HepG2 (cell line): ENCODE results near the gene DHX16. TPM values are rescaled to one million over a fixed set of nuclear protein-coding genes. Genes with fewer than 3 reads are reported as not detected.

Experiments
- BRF2 ChIP-seq: sonication (generic); formaldehyde crosslinking; IDR thresholded peaks from 2 replicates; pipeline ENCODE4 v1.8.1; 2022; ENCODE audit warnings: mild to moderate bottlenecking, missing genetic modification reagents
- CC2D1A ChIP-seq: sonication (generic); formaldehyde crosslinking; IDR thresholded peaks from 2 replicates; pipeline ENCODE4 v1.8.1; 2023; ENCODE audit warnings: mild to moderate bottlenecking, missing genetic modification reagents
- GATAD2A ChIP-seq: IDR thresholded peaks from 2 replicates; pipeline ENCODE4 v1.6.1; 2016
- PATZ1 ChIP-seq: sonication (generic); formaldehyde crosslinking; IDR thresholded peaks from 2 replicates; pipeline ENCODE4 v1.4.0; 2020; ENCODE audit warnings: missing genetic modification reagents
- RAD21 ChIP-seq: fragments of 450-650 bp; formaldehyde crosslinking; IDR thresholded peaks from 2 replicates; pipeline ENCODE4 v1.5.0; 2020; ENCODE audit warnings: mild to moderate bottlenecking
- SMAD1 ChIP-seq: sonication (generic); formaldehyde crosslinking; IDR thresholded peaks from 2 replicates; pipeline ENCODE4 v1.4.0; 2020; ENCODE audit warnings: missing genetic modification reagents, low read depth, mild to moderate bottlenecking, borderline replicate concordance
- TFE3 ChIP-seq: IDR thresholded peaks from 2 replicates; pipeline ENCODE4 v1.6.1; 2016
- WIZ ChIP-seq: sonication (generic); formaldehyde crosslinking; IDR thresholded peaks from 2 replicates; pipeline ENCODE4 v1.5.1; 2020; ENCODE audit warnings: mild to moderate bottlenecking, missing genetic modification reagents
- ZC3H4 ChIP-seq: sonication (generic); formaldehyde crosslinking; IDR thresholded peaks from 2 replicates; pipeline ENCODE4 v1.4.0; 2020; ENCODE audit warnings: missing genetic modification reagents, borderline replicate concordance
- ZFP91 ChIP-seq: sonication (generic); formaldehyde crosslinking; IDR thresholded peaks from 2 replicates; pipeline ENCODE4 v1.9.0; 2022; ENCODE audit warnings: missing genetic modification reagents, mild to moderate bottlenecking, borderline replicate concordance
- ZFY ChIP-seq: sonication (generic); formaldehyde crosslinking; IDR thresholded peaks from 2 replicates; pipeline ENCODE4 v1.4.0; 2020; ENCODE audit warnings: missing genetic modification reagents
- ZNF136 ChIP-seq: sonication (generic); formaldehyde crosslinking; IDR thresholded peaks from 2 replicates; pipeline ENCODE4 v1.8.1; 2022; ENCODE audit warnings: low read depth, mild to moderate bottlenecking, moderate library complexity, missing genetic modification reagents
- ZNF329 ChIP-seq: sonication (generic); formaldehyde crosslinking; IDR thresholded peaks from 2 replicates; pipeline ENCODE4 v1.9.0; 2021; ENCODE audit warnings: low read depth, mild to moderate bottlenecking, missing genetic modification reagents
- ZNF335 ChIP-seq: sonication (generic); formaldehyde crosslinking; IDR thresholded peaks from 2 replicates; pipeline ENCODE4 v1.4.0; 2020; ENCODE audit warnings: missing genetic modification reagents
- ZNF512B ChIP-seq: sonication (generic); formaldehyde crosslinking; IDR thresholded peaks from 2 replicates; pipeline ENCODE4 v1.5.1; 2020; ENCODE audit warnings: missing genetic modification reagents, mild to moderate bottlenecking, borderline replicate concordance
- ZNF639 ChIP-seq: conservative IDR thresholded peaks from 2 replicates; pipeline ENCODE4 v1.6.1; 2018; ENCODE audit warnings: missing genetic modification reagents
- ZNF720 ChIP-seq: sonication (generic); formaldehyde crosslinking; IDR thresholded peaks from 2 replicates; pipeline ENCODE4 v1.4.0; 2020; ENCODE audit warnings: missing genetic modification reagents
- ZNF772 ChIP-seq: sonication (generic); formaldehyde crosslinking; IDR thresholded peaks from 2 replicates; pipeline ENCODE4 v1.5.0; 2020; ENCODE audit warnings: mild to moderate bottlenecking, missing genetic modification reagents
- polyA plus RNA-seq, 8 experiments: library from polyadenylated mRNA; depleted of rRNA in 3 of 8; stranded (reverse) in 7 of 8; unstranded in 1 of 8; fragments of >200 nt; fragmentation: Illumina TruSeq in 4 of 8; extraction: Trizol in 4 of 8; gene quantifications; 2 replicates each; pipeline versions ENCODE4 v1.2.1 to v1.2.3, GENCODE V29; 2011 to 2016; ENCODE audit warnings: low read depth in 4 of 8, missing spikeins in 1 of 8, mixed read lengths in 1 of 8; ENCODE audit not compliant: insufficient read depth in 1 of 8
- total RNA-seq, 5 experiments: library from RNA; depleted of rRNA; stranded (reverse); fragments of >200 nt; fragmentation: Illumina TruSeq; extraction: Trizol; gene quantifications; 2 replicates each; pipeline ENCODE4 v1.2.3, GENCODE V29; 2016; ENCODE audit warnings: low read depth in 1 of 5

Gene DHX16
- total and polyA plus RNA-seq, 2 of the 13 experiments (the other 11 are each of a cell fraction or from before 2014, with no cell fraction given) = 57.0 to 58.5 TPM

- TF ChIP-seq ZFP91 = peak; percentile 3; the same call in 1 of the 2 replicates
- TF ChIP-seq ZFY (CRISPR knock-in tag) = no peak
- TF ChIP-seq ZC3H4 (CRISPR knock-in tag) = no peak
- TF ChIP-seq RAD21 (CRISPR knock-in tag) = peak; percentile 9; the same call in 1 of the 2 replicates
- TF ChIP-seq ZNF639 (CRISPR knock-in tag) = no peak
- peak; percentile 52; the same call in 1 of the 2 replicates for TF ChIP-seq PATZ1 (CRISPR knock-in tag)
- TF ChIP-seq ZNF329 (CRISPR knock-in tag) = no peak
- TF ChIP-seq TFE3 (CRISPR knock-in tag) = no peak
- no peak for TF ChIP-seq WIZ (CRISPR knock-in tag)
- TF ChIP-seq BRF2 = 0 out of 2 replicates have a peak, but pooled peaks have one; percentile 27
- no peak for TF ChIP-seq CC2D1A (CRISPR knock-in tag)
- no peak for TF ChIP-seq ZNF136 (CRISPR knock-in tag)
- TF ChIP-seq GATAD2A (CRISPR knock-in tag) = no peak
- TF ChIP-seq ZNF335 (CRISPR knock-in tag) = no peak
- TF ChIP-seq ZNF772 (CRISPR knock-in tag) = no peak
- no peak for TF ChIP-seq SMAD1 (CRISPR knock-in tag)
- no peak for TF ChIP-seq ZNF720 (CRISPR knock-in tag)
- no peak for TF ChIP-seq ZNF512B (CRISPR knock-in tag)
These were observed 15.0 kb upstream of the DHX16 start (continued) for GRCh38 chr6:30687659-30688431.
